Measurements from ENCODE around the gene GPAM.
"Not testable (repeated sequence)": the region's sequence is repeated elsewhere in the genome, so short reads cannot be mapped to it uniquely, and the experiment has no call there.

The GPAM gene

DNA sequence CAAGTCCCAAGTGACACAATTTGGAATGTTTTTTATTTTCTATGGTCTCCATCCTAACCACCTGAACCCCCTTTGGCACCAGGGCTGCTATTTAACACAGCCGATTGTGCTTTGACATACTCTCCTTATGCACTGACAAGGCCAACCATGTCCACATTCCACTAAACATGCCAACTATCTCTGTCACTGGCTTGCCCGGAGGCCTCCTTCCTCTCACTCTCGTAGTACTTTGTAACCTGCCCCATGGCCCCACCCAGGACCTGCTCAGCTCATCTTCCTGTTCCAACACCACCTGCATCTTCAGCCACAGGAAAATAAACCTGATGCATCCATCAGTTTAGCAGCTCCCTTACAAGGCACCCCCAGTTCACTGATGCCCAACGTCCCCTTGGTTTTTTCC, 63.1 kb downstream of the GPAM start:
- DNase-seq (ENCODE audit: low read depth), result no peak
- TF ChIP-seq, protein P1, sequence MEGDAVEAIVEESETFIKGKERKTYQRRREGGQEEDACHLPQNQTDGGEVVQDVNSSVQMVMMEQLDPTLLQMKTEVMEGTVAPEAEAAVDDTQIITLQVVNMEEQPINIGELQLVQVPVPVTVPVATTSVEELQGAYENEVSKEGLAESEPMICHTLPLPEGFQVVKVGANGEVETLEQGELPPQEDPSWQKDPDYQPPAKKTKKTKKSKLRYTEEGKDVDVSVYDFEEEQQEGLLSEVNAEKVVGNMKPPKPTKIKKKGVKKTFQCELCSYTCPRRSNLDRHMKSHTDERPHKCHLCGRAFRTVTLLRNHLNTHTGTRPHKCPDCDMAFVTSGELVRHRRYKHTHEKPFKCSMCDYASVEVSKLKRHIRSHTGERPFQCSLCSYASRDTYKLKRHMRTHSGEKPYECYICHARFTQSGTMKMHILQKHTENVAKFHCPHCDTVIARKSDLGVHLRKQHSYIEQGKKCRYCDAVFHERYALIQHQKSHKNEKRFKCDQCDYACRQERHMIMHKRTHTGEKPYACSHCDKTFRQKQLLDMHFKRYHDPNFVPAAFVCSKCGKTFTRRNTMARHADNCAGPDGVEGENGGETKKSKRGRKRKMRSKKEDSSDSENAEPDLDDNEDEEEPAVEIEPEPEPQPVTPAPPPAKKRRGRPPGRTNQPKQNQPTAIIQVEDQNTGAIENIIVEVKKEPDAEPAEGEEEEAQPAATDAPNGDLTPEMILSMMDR (conservative IDR thresholded peaks at IDR 0.05; ENCODE audit: low read length), result no peak
- no peak overlapping the region for H3K4me3 ChIP-seq (ENCODE audit: low read length)

DNA sequence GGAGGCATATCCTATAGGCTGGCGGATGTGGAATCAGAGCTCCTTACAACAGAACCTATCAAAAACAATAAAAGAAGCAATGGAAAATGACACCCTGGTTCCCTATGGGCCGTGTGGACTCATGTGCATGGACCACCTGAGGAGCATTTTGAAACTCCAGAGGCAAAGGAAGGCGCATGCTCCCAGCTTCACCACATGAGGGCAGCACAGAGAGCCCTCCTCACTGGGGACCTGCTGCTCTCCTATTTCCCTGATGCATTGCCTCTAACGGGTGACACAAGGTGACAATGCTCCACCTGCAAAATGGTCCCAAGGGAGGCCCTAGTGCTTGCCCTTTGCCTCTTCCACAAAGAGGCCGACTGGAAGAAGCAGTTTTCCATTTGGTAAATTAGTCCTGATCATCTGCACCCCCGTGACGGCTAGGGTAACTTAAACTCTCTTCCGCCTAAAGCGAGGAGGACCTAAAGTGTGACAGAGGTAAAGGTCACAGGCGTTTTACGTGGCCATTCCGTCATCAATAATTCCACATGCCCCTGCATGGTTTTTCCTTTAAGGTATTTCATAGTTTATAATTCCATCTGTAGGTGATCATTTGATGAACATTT, 67.7 kb downstream of the GPAM start:
- DNase-seq (ENCODE audit: low read depth), result peak; percentile 26
- TF ChIP-seq, protein P1 (conservative IDR thresholded peaks at IDR 0.05; ENCODE audit: low read length), result peak; percentile 91
- H3K4me3 ChIP-seq (ENCODE audit: low read length), result no peak overlapping the region

DNA sequence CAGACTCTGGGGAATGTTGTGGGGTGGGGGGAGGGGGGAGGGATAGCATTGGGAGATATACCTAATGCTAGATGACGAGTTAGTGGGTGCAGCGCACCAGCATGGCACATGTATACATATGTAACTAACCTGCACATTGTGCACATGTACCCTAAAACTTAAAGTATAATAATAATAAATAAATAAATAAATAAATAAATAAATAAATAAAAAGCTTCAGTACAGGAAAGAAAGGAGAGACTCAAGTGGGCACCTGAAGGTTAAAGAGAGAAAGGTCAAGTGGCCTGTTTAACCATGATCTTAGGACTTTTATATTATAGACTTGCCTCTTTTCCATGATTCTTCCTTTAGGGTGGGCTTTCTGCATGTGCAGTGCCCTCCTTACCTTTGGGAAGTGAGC, 73.8 kb downstream of the GPAM start:
- H3K4me3 ChIP-seq (ENCODE audit: low read length); DNase-seq (ENCODE audit: low read depth): not testable (repeated sequence)
